DOHH2 (cell line): ENCODE results near the gene NIPAL3.

ENCODE experiments used
- H3F3A ChIP-seq: fragments of 200-600 bp; sonication (generic), shearing (Covaris generic); 2 replicates; pipeline ENCODE4 v1.6.0; 2016; ENCODE audit warnings: antibody characterized with exemption, mild to moderate bottlenecking; ENCODE audit not compliant: control insufficient read depth, insufficient read depth
- H3K27ac ChIP-seq: fragments of 200-600 bp; sonication (generic); 2 replicates; pipeline ENCODE4 v1.5.1; 2014; ENCODE audit warnings: low read depth, mild to moderate bottlenecking, low read length, moderate library complexity
- H3K27me3 ChIP-seq: fragments of 200-600 bp; sonication (generic); 2 replicates; pipeline ENCODE4 v1.6.1; 2014; ENCODE audit warnings: mild to moderate bottlenecking, low read length, mixed read lengths; ENCODE audit not compliant: control insufficient read depth
- H3K36me3 ChIP-seq: fragments of 200-600 bp; sonication (generic); 2 replicates; pipeline ENCODE4 v1.6.1; 2014; ENCODE audit warnings: mild to moderate bottlenecking, low read length, moderate library complexity, mixed read lengths; ENCODE audit not compliant: control insufficient read depth
- H3K4me1 ChIP-seq: fragments of 200-600 bp; sonication (generic); 2 replicates; pipeline ENCODE4 v1.6.1; 2014; ENCODE audit warnings: mild to moderate bottlenecking, low read length, mixed read lengths; ENCODE audit not compliant: control insufficient read depth
- H3K4me2 ChIP-seq: fragments of 200-600 bp; sonication (generic); 2 replicates; pipeline ENCODE4 v1.6.0; 2014; ENCODE audit warnings: mild to moderate bottlenecking, low read length, moderate library complexity
- H3K4me3 ChIP-seq: fragments of 200-600 bp; sonication (generic); 2 replicates; pipeline ENCODE4 v1.5.1; 2014; ENCODE audit warnings: mild to moderate bottlenecking, low read length, mixed read lengths
- H3K79me2 ChIP-seq: fragments of 200-600 bp; sonication (generic); 2 replicates; pipeline ENCODE4 v1.6.1; 2014; ENCODE audit warnings: mild to moderate bottlenecking, low read length, mixed read lengths; ENCODE audit not compliant: control insufficient read depth
- H3K9me2 ChIP-seq: fragments of 200-600 bp; sonication (generic); replicated peaks from 2 replicates; pipeline ENCODE4 v1.6.1; 2014; ENCODE audit warnings: mild to moderate bottlenecking, low read length, mixed read lengths; ENCODE audit not compliant: control insufficient read depth
- H3K9me3 ChIP-seq: fragments of 200-600 bp; sonication (generic); 2 replicates; pipeline ENCODE4 v1.6.1; 2014; ENCODE audit warnings: antibody characterized with exemption, low read length, mixed read lengths; ENCODE audit not compliant: control insufficient read depth, insufficient read depth
- H4K20me1 ChIP-seq: fragments of 200-600 bp; sonication (generic); 2 replicates; pipeline ENCODE4 v1.6.0; 2014; ENCODE audit warnings: low read depth, mild to moderate bottlenecking, antibody characterized with exemption, low read length, moderate library complexity; ENCODE audit not compliant: control insufficient read depth, insufficient read depth
- CTCF ChIP-seq: fragments of 200-600 bp; sonication (generic); IDR thresholded peaks from one replicate; pipeline ENCODE4 v1.5.1; 2014; ENCODE audit warnings: antibody characterized with exemption, mild to moderate bottlenecking, low read depth, low read length; ENCODE audit not compliant: poor library complexity, severe bottlenecking
- EZH2phosphoT487 ChIP-seq: fragments of 200-600 bp; sonication (generic); IDR thresholded peaks from 2 replicates; pipeline ENCODE4 v1.6.1; 2017; ENCODE audit warnings: borderline replicate concordance, mild to moderate bottlenecking, antibody characterized with exemption, low read length, moderate library complexity, mixed read lengths

The NIPAL3 gene

GRCh38 chr1:24425441-24425840, 9.8 kb downstream of the NIPAL3 start:
- H3F3A ChIP-seq = no peaks in the 10 kb centered on the region
- no peak overlapping the region for H3K4me2 ChIP-seq
- no peaks in the 10 kb centered on the region for H4K20me1 ChIP-seq
- H3K27ac ChIP-seq = no peak overlapping the region
- no peak for TF ChIP-seq CTCF
- no peak for TF ChIP-seq EZH2phosphoT487
- H3K79me2 ChIP-seq = no peaks in the 10 kb centered on the region; the same call in 1 of the 2 replicates
- peaks cover 14% of the 10 kb centered on the region for H3K36me3 ChIP-seq
- no peaks in the 10 kb centered on the region for H3K27me3 ChIP-seq
- no peaks in the 10 kb centered on the region for H3K9me3 ChIP-seq
- no peaks in the 10 kb centered on the region for H3K4me1 ChIP-seq
- no peak overlapping the region for H3K4me3 ChIP-seq
- H3K9me2 ChIP-seq = no peaks in the 10 kb centered on the region

- no peak overlapping the region for H3K4me2 ChIP-seq
- TF ChIP-seq CTCF (no peak), EZH2phosphoT487 (no peak)
- H3K9me3 ChIP-seq = no peaks in the 10 kb centered on the region
- no peak overlapping the region for H3K27ac ChIP-seq
- H3K4me1 ChIP-seq = no peaks in the 10 kb centered on the region
- no peaks in the 10 kb centered on the region for H3K9me2 ChIP-seq
- no peaks in the 10 kb centered on the region for H4K20me1 ChIP-seq
- no peak overlapping the region for H3K4me3 ChIP-seq
- no peaks in the 10 kb centered on the region; the same call in 1 of the 2 replicates for H3K79me2 ChIP-seq
- no peaks in the 10 kb centered on the region for H3F3A ChIP-seq
- no peaks in the 10 kb centered on the region for H3K27me3 ChIP-seq
- H3K36me3 ChIP-seq = peaks cover 10% of the 10 kb centered on the region
Observed at GRCh38 chr1:24425922-24426321, 10.3 kb downstream of the NIPAL3 start.

- Histone ChIP-seq H3K9me3 (no peaks in the 10 kb centered on the region), H3K79me2 (no peaks in the 10 kb centered on the region; the same call in 1 of the 2 replicates), H3K27me3 (no peaks in the 10 kb centered on the region), H4K20me1 (no peaks in the 10 kb centered on the region), H3K4me1 (no peaks in the 10 kb centered on the region), H3K9me2 (no peaks in the 10 kb centered on the region), H3K36me3 (peaks cover under 1% of the 10 kb centered on the region; the same call in 1 of the 2 replicates), H3K27ac (no peak overlapping the region), H3F3A (no peaks in the 10 kb centered on the region), H3K4me2 (no peak overlapping the region), H3K4me3 (no peak overlapping the region)
- TF ChIP-seq EZH2phosphoT487 (no peak), CTCF (no peak)
Observed at GRCh38 chr1:24426744-24427544, 11.3 kb downstream of the NIPAL3 start.
